COLO668 (cell line): ENCODE data around the gene GRAMD1A.
A peak's percentile ranks its signal among the peaks of the same experiment; 100 is the strongest.
"Not testable (repeated sequence)": the region's sequence is repeated elsewhere in the genome, so short reads cannot be mapped to it uniquely, and the experiment has no call there.

Experiments used
- DNase-seq: peaks from one replicate; lab custom pipeline; 2025; ENCODE audit not compliant: unreplicated experiment; lab: John Stamatoyannopoulos, UW

Gene GRAMD1A

DNA sequence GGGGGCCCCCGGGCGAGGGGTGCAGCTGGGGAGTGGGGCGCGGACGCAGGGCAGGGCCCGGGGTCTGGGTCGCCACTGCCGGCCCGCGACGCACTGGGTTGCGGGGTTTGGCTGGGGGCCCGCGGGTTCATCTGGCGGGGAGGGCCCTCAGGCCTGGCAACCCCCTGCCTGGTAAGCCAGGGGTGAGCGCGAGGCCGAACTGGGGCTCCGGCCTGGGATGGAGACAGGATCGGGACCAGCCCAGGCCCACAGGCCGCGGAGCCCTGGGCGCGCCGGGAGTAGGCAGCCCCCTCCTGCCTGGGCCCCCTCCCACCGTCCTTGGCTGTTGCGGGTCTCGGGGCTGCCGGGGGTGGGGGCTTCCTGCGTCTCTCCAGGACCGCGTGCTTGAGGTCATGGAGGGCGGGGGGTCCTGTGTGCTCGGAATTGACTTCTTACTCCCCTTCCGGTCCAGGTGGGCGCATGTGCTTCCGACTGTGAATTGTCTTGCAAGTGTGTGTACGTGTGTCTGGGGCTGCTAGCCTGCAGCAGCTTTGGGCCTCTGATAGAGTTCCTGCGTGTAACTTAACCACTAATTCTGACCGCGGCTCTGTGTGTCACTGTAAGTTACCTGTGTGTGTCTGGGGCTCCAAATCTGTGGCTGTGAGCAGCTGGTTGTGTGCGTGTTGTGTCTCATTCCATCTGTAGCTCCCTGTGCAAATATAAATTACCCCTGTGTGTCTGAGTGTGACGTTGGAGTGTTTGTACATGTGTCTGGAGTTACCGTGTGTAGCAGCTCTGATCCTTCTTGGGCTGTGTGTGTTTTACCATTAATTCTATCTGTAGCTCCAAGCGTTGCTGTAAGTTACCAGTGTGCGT lies 751 bp downstream of the GRAMD1A start:
- DNase-seq: peak; percentile 60

GRCh38 chr19:35002037-35002535 lies 2.0 kb downstream of the GRAMD1A start:
- no peak for DNase-seq

DNA sequence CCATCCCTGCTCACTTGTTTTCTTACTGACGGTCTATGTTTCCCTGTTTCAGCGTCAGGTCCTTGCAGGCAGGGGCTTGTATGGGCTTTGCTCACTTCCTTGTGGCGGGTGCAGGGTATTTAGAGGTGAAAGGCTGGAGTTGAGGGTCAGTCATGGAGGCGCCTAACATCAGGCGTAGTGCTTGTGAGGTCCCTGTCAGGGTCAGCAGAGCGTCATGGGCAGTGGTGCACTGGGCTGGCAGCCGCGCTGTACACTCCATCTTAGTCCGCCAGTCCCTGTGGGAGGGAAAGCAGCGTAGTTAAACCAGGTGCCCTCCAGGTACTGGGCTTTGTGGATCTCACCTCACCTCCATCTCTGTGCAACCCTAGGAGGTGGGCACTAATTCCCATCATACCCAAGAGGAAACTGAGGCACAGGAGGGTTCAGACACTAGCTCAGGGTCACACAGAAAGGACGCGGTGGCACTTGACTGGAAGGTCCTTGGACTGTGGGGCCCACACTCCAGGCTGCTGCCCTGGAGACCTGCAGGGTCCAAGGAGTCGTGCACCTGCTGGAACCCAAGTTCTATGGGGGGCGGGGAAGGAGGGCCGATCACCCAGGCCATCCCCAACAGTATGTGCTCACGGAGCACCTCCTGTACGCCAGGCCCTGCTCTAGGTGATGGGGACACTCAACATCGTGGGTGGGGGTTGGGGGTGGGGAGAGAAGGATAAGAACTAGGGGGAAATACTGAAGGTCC lies 4.6 kb downstream of the GRAMD1A start:
- DNase-seq: no peak

GRCh38 chr19:35005256-35005977 lies 5.3 kb downstream of the GRAMD1A start:
- no peak for DNase-seq

- DNase-seq: not testable (repeated sequence)
Measured at GRCh38 chr19:35006007-35006341, 5.9 kb downstream of the GRAMD1A start.

- DNase-seq: peak; percentile 51
Measured at GRCh38 chr19:35006342-35006998, 6.3 kb downstream of the GRAMD1A start.

DNA sequence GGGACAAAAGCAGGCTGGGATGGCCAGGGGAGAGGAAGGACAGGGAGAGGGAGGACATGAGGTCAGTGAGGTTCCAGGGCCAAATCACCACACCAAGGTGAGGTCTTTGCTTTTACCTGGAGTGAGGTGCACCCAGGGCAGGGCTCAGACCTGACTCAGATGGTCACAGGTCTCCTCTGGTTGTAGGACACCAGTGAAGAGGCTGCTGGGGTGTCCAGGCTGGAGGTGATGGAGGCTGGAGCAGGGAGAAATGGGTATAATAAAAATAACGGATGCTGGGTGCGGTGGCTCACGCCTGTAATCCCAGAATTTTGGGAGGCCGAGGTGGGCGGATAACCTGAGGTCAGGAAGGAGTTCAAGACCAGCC lies 6.9 kb downstream of the GRAMD1A start:
- DNase-seq: no peak

DNA sequence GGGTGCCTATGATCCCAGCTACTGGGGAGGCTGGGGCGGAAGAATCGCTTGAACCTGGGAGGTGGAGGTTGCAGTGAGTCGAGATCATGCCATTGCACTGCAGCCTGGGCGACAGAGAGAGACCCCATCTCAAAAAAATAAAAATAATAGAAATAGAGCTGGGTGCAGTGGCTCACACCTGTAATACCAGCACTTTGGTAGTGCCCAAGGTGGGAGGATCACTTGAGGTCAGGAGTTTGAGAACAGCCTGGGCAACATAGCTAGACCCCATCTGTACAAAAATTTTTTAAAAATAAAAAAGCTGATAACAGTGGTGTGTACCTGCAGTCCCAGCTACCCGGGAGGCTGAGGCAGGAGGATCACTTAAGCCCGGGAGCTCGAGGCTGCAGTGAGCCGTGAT lies 7.3 kb downstream of the GRAMD1A start:
- not testable (repeated sequence) for DNase-seq

DNA sequence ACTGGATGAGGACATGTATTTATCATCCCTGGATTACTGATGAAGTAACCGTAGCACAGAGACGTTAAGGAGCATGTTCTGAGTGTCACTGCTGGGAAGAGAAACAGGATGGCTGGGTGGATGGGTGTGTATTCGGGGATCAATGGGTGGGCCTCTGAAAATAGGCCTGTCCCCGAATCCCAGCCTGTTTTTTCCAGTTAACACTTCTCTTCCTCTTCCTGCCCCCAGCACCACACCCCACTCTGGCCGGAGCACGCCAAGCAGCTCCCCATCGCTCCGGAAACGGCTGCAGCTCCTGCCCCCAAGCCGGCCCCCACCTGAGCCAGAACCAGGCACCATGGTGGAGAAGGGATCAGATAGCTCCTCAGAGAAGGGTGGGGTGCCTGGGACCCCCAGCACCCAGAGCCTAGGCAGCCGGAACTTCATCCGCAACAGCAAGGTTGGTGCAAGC lies 8.8 kb downstream of the GRAMD1A start:
- no peak for DNase-seq

DNA sequence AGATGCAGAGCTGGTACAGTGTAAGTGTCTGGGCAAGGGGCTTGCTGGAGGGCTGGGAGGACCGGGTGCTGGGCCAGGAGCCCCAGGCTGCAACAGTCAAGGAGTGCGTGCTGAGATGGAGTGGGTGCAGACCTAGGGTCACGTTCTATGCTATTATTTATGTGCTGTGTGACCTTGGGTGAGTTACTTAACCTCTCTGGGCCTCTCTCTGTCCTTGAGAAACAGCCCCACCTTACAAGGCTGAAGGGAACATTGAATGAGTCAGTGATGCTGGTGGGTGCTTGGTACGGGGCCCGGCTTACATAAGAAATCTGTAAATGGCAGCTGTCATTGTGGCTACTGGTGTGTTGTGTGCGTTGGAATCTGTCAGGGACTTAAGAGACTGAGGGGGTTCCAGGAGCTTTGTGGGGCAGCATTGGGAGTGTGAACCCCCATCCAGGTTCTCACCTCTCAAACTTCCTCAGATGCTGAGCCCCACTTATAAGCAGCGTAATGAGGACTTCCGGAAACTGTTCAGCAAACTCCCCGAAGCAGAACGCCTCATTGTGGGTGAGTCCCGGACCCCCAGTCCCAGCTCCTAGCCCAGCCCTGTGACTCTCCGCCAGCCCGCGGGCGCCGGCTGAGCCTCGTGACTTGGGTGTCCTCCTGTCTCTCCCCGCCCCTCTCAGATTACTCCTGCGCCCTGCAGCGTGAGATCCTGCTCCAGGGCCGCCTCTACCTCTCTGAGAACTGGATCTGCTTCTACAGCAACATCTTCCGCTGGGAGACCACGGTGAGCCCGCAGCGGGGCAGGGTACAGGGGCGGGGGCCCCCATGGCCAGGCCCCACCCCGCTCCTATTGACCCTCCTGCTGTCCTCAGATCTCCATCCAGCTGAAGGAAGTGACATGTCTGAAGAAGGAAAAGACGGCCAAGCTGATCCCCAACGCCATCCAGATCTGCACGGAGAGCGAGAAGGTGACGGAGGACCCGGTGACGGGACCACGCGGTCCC lies 9.6 kb downstream of the GRAMD1A start:
- no peak for DNase-seq

GRCh38 chr19:35011091-35011689 lies 11.1 kb downstream of the GRAMD1A start:
- DNase-seq: no peak

DNA sequence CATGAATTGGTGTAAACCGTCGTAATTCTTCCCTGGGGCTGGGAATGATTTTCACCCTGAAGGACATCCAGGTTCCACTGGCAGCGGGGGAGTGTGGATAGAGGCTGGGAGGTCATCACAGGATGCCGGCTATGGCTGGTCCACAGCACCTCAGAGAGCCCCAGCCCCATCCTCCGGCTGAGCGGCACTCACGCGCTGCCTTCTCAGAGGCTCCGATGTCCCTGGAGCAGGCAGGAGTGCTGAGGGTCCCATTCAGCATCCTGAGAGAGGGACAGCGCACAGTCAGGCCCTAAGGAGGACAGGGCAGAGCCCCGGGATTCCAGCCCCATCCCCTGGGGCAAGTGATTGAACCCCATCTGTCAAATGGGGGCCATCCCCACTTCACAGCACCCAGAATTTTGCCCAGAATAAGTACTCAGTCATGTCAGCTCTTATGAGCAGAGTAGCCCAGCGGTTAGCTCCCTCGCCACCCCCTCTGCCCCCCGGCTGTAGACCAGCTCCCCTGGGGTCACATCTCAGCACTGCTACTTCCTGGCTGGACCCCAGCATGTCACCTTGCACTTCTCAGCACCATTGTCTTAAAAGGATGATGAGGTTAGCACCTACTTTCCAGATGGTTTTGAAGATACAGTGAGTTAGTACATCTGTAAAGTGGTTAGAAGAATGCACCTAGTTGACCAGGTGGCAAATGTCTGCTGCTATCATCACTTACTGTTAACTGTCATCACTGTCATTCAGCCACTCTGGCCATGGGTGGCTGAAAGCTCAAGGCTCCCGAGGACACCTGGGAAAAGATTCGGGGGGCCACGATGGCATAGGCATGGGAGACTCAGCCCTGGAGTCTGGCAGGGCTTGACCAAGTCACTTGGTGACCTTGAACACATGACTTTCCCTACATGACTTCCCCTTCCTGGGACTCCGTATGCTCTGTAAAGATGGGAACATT lies 11.9 kb downstream of the GRAMD1A start:
- DNase-seq: no peak

DNA sequence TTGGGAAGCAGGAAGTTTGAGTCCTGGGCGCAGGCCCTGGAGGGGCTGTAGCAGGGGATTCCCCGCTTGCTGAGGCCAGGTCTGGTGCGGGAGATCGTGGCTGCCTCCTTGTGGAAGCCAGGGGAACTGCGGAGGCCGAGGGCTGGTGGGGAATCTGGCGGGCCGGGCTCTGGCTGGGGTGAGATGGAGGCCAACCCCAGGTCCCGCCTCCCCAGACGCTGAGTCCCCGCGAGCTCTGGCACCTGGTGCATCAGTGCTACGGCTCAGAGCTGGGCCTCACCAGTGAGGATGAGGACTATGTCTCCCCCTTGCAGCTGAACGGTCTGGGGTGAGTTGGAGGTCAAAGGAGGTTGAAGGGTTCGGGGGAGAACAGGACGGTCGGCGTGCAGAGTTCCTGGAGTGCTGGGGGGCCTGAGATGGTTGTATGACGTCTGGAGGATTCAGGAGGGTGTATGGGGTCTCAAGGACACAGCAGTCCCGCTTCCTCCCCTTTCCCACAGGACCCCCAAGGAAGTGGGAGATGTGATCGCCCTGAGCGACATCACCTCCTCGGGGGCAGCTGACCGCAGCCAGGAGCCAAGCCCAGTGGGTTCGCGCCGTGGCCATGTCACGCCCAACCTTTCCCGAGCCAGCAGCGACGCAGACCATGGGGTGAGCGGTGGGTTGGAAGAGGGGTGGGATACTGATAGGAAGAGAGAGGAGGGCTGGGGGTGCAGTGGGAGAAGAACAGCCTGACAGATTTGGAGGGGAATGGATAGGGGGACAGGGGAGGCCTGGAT lies 13.1 kb downstream of the GRAMD1A start:
- DNase-seq: peak; percentile 52

DNA sequence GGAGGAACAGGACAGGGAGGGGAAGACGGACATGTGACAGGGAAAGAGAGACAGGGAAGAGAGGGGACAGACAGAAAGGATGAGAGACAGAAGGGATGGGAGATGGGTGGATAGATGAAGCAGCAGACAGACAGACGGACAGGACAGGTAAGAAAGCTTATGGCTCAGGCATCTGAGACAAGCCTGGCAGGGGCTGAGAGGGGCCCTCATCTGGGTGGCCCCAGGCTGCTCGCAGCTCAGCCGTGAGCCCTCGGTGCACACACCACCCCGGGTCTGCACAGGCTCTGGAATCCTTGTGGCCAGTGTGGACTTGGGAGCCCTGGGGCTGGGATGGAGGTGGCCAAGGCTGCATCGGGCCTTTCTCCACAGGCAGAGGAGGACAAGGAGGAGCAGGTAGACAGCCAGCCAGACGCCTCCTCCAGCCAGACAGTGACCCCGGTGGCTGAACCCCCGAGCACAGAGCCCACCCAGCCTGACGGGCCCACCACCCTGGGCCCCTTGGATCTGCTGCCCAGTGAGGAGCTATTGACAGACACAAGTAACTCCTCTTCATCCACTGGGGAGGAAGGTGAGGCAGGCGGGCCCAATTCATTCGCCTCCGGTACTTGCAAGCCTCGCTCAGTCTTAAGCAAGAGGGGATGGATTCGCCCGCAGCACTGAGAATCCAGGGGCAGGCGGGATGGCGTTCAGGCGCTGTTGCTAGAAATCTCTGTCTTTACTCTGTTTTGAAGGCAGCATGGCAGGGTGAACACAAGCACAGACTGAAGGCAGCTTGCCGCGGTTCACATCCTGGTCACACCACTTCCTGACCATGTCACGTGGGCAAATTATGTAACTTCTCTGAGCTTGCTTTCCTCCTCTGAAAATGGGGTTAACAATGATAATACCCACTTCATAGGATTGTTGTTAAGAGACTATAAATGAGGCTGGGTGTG lies 14.0 kb downstream of the GRAMD1A start:
- no peak for DNase-seq

DNA sequence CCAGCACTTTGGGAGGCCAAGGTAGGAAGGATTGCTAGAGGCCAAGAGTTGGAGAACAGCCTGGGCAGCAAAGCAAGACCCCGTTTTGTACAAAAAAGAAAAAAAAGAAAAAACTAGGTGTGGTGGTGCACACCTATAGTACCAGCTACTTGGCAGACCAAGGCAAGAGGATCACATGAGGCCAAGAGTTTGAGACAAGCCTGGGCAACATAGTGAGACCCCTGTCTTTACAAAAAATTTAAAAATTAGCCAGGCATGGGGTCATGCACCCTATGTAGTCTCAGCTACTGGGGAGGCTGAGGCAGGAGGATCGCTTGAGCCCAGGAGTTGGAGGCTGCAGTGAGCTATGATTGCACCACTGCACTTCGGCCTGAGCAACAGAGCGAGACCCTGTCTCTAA lies 14.7 kb downstream of the GRAMD1A start:
- not testable (repeated sequence) for DNase-seq

DNA sequence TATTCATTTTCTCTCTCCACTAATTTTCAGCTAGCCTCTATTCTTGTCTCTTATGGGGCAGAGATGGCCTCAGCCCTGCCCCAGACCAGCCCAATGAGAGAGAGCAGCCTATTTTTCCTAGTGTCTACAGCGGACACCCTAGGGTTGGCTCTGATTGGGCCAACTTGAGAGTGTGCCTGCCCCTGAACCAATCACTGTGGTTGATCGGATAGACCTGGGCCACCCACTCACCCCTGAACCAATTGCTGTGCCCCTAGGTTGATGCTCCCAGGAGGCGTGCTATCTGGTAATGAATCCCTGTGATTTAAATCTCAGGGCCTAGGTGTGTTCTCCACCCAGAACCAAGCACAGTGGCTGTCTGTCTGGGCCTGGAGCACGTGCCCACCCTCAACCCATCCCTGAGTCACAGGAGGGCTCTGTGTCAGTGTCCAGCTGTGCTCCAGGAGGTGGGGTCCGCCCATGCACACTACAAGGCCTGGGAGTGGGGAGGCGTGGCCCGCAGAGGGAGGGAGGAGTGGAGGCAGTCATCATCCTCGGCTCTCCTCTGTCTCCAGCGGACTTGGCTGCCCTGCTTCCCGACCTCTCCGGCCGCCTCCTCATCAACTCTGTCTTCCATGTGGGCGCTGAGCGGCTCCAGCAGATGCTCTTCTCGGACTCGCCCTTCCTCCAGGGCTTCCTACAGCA lies 15.3 kb downstream of the GRAMD1A start:
- DNase-seq: no peak
